Measurements from ENCODE around the gene NLRC5.

- no peak for TF ChIP-seq FOXK2 (IDR thresholded peaks at IDR 0.05)
- no peak for TF ChIP-seq SUZ12 (IDR thresholded peaks at IDR 0.05)
- TF ChIP-seq HDGF (IDR thresholded peaks at IDR 0.05; ENCODE audit: borderline replicate concordance): no peak
- TF ChIP-seq FOXM1 (IDR thresholded peaks at IDR 0.05; ENCODE audit: borderline replicate concordance): no peak
- TF ChIP-seq PKNOX1 (IDR thresholded peaks at IDR 0.05): no peak
- no peak for TF ChIP-seq SP1 (IDR thresholded peaks at IDR 0.05)
- no peak for TF ChIP-seq BHLHE40 (IDR thresholded peaks at IDR 0.05; ENCODE audit: borderline replicate concordance)
- TF ChIP-seq TARDBP (IDR thresholded peaks at IDR 0.05): no peak
- TF ChIP-seq LEF1 (IDR thresholded peaks at IDR 0.05; ENCODE audit: borderline replicate concordance): no peak
- TF ChIP-seq ELF4 (IDR thresholded peaks at IDR 0.05): no peak
- no peak for TF ChIP-seq FOXA1 (IDR thresholded peaks at IDR 0.05)
Measured at GRCh38 chr16:57111420-57111819, 122.1 kb downstream of the NLRC5 start.
